ENCODE results near the gene EIF4G3. TPM values are rescaled to one million over a fixed set of nuclear protein-coding genes. Genes with fewer than 3 reads are reported as not detected.

Gene EIF4G3
- total and polyA plus RNA-seq, 2 of the 8 experiments (the other 6 are each of a cell fraction or from before 2014, with no cell fraction given), result 47.5 to 66.6 TPM

DNA sequence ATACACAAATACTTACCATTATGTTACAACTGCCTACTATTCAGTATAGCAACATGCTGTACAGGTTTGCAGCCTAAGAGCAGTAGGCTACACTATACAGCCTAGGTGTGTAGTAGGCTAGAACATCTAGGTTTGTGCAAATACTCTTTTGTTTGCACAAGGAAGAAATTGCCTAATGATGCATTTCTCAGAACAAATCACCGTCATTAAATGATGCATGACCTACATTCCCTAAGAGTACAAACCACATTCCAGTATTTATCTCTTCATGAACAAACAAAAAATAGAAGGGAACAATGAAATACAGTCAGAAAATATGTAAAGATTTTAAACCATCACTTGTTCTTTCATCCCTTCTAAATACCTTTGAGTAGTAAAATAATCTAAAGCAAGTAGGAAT, 279.9 kb downstream of the EIF4G3 start (continued):
- TF ChIP-seq, protein P1, sequence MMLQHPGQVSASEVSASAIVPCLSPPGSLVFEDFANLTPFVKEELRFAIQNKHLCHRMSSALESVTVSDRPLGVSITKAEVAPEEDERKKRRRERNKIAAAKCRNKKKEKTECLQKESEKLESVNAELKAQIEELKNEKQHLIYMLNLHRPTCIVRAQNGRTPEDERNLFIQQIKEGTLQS (IDR thresholded peaks at IDR 0.05; ENCODE audit: insufficient read depth, low read depth, low read length), result no peak
- no peak for TF ChIP-seq CEBPB (IDR thresholded peaks at IDR 0.05; ENCODE audit: low read depth, low read length)
